HG03342 (cell line): ENCODE measurements around the gene FBXL15.
A peak's percentile ranks its signal among the peaks of the same experiment; 100 is the strongest.

Source experiments
- ATAC-seq: cut with Tn5 transposase; IDR thresholded peaks from one replicate; pipeline ENCODE4 v1.9.1; 2021; ENCODE audit warnings: mild to moderate bottlenecking, moderate library complexity; ENCODE audit not compliant: unreplicated experiment

The FBXL15 gene

DNA sequence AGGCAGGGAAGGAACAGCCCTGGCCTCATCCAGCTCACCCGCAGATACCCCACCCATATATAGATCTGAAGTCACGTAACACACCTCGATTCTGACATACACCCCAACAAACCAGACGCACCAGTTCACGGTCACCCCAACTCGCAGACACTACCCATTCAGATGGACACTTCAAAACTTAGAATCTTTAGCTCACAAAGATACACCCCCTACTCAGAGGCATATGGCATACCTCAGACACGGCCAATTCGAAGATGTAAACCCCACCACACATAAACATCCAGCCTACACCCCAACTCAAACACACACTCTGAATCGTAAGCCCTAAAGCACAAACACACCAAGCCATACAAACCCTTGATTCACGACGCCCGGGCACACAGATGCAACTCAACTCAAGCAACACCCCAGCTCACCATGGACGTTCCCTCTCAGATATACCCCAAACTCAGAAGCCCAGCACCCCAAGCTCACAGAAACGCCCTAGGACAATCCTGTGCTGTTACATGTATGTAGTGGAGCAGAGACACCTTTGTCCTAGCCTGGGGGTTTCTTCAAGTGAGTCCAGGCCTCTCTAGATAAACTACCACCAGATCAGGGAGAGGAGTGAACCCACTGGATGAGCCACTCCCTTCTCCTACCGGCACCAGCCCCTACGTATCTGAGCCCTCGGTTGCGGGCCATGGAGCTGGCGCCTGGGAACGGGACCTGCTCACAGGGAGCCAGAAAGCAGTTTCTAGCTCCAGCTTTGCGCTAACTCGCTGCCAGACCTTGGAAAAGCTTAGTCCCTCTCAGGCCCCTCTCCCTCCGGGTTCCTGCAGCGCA is 10.8 kb upstream of the FBXL15 start:
- no peak for ATAC-seq

DNA sequence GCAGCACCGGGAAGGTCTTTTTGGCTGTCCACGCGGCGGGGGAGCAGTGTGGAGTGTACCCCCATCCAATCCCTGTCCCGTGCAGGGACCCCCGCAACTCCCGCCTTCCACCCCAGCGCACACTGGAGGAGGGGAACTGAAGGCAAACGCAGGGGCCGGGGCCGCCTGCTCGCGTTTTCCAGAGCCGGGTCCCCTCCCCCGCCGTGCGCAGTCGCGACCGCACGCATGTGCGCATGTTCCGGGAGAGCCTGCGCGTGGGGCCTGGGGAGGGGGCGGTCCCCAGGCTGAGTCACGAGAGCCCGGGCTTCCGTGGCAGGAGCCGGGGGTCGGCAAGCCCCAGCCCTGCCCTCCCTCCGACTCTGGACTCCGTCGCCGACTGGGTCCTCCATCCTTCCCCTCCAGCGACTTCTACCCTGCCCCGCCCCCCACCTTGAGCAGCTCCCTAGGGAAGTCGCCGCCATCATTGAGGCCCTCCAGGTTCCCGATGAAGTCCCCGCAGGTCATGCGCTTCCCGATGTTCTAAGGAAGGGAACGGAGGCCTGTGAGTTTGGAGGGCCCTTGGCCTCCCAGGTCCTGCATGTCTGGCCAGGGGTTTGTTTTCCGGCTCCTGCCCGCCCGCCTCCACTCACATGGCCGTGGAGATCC is 10.1 kb upstream of the FBXL15 start:
- no peak for ATAC-seq

GRCh38 chr10:102411341-102412255 is 9.0 kb upstream of the FBXL15 start:
- no peak for ATAC-seq

DNA sequence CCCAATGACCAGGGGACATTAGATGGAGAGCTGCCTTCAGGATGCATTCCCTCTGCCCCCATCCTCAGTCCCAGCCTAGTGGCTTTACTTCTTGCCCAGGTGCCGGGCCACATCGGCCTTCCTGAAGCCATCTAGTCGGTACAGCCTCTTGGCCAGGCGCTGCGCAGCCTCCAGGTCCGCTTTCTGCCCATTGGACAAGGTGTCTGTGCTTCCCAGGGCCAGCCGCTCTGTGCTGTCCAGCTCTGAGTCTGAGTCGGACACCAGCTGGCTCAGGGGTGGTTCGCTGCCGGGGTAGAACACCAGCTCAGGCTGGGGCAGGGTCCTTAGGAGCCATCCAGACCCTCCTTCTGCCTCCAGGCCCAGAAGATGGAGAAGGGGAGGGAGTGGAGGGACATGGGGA is 8.3 kb upstream of the FBXL15 start:
- ATAC-seq = no peak

DNA sequence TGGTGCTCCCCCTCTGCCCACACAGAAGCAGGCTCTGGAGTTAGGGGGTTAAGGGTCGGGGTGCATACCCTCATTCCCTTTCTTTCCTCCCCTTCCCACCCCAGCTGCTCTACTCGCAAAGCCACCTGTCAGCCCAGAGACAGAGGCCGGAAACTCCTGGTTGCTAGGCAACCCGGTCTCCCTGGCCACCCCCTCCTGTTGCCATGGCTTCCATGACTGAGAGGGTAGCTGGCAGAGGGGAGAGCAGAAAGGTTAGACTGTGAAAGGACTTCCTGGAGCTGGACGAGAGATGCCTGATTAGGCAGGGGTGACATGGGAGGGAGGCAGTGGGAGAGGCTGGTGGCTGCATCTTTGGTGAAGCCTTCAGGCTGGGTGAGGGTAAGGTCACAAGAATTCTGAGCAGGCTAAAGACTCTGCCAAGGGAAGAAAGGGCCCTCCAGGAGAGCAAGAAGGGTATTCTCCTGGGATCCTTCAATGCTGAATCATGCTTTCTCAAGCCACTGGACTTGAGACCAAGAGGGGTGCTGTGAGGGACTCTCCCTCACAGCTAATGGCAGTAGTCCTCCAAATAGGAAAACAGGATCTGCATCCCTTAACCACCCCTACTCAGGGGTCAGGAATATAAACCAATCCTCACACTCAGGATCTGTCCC is 7.5 kb upstream of the FBXL15 start:
- ATAC-seq = no peak

GRCh38 chr10:102413806-102414561 is 6.7 kb upstream of the FBXL15 start:
- no peak for ATAC-seq

DNA sequence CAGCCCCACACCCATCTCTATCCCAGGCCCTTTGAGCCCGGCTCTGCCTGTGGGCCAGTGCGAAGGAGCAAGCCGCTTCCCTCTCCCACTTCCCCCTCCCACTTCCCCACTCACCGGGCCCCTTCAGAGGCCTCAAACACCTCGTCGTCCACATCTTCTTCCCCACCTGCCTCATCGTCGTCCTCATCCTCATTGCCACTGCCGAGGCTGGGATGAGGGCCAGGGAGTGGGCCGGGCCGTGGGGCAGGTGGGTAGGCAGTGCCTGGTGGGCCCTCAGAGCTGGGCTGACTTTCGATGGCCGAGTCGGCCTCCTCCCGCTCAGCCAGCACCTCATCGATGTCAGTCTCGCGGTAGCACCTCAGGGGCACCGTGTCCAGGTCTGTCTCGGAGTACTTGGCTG is 5.9 kb upstream of the FBXL15 start:
- ATAC-seq = no peak

- ATAC-seq = no peak
Measured at GRCh38 chr10:102416283-102416682, 4.4 kb upstream of the FBXL15 start.

DNA sequence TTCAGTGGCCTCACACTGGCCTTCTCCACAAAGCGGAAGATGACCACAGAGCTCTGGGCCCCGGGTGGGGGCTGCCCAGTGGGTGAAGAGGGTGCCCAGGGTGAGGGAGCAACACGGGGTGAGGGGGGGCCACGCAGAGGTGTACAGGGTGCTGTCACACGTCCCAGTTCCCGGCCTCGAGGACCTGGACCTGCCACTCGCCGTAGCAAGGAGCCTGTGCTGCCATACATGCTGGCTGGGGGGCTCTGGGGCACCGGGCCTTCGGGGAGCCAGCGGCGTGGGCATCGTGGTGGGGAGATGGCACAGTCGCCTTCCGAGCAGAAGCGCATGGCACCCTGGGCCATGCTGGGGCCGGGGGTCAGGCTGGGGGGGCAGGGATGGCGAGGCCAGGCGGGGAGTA is 3.9 kb upstream of the FBXL15 start:
- ATAC-seq = no peak

DNA sequence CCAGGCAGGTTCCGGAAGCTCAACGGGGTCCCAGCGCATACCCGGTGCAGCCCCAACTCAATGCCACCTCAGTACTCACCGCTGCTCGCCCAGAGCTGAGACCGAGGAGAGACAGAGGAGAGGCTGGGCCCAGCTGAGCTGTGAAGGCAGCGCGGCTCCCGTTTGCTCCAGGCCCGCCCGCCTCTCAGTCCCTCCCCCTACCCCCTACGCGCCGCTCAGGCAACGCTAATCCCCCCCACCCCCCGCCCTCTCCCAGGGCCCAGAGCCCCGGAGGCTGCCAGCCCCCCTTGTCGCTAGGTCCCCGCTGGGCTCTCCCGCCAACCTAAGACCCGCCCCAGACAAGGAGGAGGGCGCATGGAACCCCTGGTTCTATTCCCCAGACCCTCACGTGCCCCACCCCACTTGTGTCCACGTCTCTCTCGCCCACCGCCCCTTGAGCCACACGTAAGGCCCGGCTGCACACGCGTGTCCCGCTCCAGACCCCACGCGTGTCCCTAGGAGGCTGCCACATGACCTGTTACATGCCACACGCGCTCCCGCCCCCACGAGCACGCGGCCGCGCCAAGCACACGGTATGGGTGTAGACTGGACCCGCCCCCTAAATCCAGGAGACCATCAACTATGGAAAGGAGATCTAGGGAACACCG is 1.9 kb upstream of the FBXL15 start, which contains the start of gene PSD:
PSD (minus strand) TSS at position 164 of the 647 bp plus-strand sequence. CDS start 1,747 bp downstream, outside the sequence.
- no peak for ATAC-seq

DNA sequence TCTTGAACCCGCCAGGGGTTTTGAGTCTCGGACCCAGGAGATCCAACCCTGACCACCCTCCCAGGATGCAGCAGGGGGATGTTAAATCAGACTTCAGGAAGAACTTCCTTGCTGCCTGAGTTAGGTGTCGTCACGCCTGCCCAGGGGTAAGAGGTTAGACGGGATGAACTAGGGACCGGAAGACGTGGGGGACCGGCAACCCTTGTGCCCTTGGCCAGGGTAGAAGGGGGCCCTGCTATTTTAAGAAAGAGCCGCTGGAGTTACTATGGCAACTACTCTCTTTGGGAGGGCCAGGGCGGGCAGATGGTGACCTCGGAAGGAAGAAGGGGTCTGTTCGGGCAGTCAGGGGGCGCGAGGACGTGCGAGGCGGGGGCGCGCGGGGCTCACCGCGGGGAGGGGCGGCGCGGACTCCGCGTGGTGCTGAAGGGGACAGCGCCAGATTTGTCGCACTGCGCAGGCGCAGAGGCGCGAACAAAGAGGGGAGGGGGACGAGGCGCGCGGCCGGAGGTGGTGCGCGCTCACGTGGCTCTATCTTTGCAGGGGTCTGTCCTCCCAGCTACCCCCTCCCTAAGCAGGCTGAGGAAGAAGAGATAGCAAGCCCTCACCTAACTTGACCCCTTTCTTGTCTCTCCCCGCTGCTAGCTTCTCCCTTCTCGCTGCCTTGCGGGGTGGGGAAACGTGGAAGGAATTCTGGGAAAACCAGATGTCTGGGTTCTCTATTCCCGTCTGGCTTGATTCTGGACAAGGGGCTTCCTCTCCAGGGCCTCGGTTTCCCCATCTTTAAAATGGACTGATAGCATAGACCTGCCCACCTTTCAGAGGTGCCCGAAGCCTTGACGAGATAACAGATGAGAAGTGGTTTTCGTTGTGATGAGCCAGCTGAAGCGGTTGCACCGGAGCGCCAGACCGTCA is 1.1 kb upstream of the FBXL15 start:
- ATAC-seq = no peak

GRCh38 chr10:102420181-102420713 is 389 bp upstream of the FBXL15 start:
- no peak for ATAC-seq

DNA sequence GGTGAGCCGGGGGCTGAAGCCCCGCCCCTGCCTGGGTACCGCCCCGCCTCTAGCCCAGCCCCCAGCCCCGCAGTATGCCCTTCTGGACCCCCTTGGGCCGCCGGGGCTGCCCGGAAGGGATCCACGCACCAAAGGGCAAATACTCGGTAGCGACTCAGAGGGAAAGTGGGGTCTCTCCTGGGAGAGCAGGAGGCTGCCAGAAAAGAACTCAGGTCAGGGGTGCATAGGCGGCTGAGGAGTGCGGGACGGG is 796 bp downstream of the FBXL15 start:
- no peak for ATAC-seq

DNA sequence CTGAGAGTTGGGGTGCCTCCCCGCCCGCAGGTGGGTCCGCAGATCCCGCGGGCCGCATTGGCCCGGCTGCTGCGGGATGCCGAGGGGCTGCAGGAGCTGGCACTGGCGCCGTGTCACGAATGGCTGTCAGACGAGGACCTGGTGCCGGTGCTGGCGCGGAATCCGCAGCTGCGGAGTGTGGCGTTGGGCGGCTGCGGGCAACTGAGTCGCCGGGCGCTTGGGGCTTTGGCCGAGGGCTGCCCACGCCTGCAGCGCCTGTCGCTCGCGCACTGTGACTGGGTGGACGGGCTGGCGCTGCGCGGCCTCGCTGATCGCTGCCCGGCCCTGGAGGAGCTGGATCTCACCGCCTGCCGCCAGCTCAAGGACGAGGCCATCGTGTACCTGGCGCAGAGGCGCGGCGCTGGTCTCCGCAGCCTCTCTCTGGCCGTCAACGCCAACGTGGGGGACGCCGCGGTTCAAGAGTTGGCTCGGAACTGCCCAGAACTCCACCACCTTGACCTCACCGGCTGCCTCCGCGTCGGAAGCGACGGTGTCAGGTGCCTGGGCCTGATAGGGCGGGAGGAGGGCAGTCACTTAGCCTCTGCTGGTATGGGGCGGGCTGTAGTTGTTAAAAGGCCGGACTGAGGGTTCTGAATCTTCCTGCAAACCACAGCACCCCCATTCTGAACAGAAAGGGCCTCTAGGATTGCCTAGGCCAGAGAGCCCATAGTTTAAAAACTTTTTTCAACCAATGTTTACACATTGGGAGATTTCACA is 1.3 kb downstream of the FBXL15 start:
- ATAC-seq = peak; percentile 4

- ATAC-seq = no peak
Measured at GRCh38 chr10:102422545-102423129, 2.0 kb downstream of the FBXL15 start.

- ATAC-seq = no peak
Measured at GRCh38 chr10:102423372-102423968, 2.8 kb downstream of the FBXL15 start.

- ATAC-seq = no peak
Measured at GRCh38 chr10:102424145-102424544, 3.5 kb downstream of the FBXL15 start.
